Measurements from ENCODE around the gene MYBBP1A. TPM values are rescaled to one million over a fixed set of nuclear protein-coding genes. Genes with fewer than 3 reads are reported as not detected.

The MYBBP1A gene
- total and polyA plus RNA-seq, 2 experiments from 2014 or later: 23.7 to 44.1 TPM

GRCh38 chr17:4577386-4577993 lies 22.3 kb upstream of the MYBBP1A start:
- Histone ChIP-seq H3K27me3 (no peaks in the 10 kb centered on the region), H3K4me1 (ENCODE audit: insufficient read depth) (peaks cover 24% of the 10 kb centered on the region), H3K4me3 (no peak overlapping the region), H3K36me3 (replicated peaks; ENCODE audit: insufficient read depth, low read depth) (no peaks in the 10 kb centered on the region), H3K79me2 (no peaks in the 10 kb centered on the region), H3K9me2 (replicated peaks; ENCODE audit: insufficient read depth) (no peaks in the 10 kb centered on the region), H4K20me1 (ENCODE audit: insufficient read depth, poor library complexity, severe bottlenecking) (no peaks in the 10 kb centered on the region), H2AFZ (peak overlapping the region; percentile 26), H3K9me3 (ENCODE audit: low read depth) (no peaks in the 10 kb centered on the region), H3K27ac (peak overlapping the region; percentile 86), H3K4me2 (peak overlapping the region; percentile 44)
- no peak for TF ChIP-seq EZH2phosphoT487 (IDR thresholded peaks at IDR 0.05; ENCODE audit: low read depth, severe bottlenecking, unreplicated experiment)
- TF ChIP-seq CTCF (IDR thresholded peaks at IDR 0.05; ENCODE audit: poor library complexity): no peak
- TF ChIP-seq EZH2 (IDR thresholded peaks at IDR 0.05; ENCODE audit: borderline replicate concordance): no peak
- 67% methylated on average over 8 of the region's 8 CpGs for WGBS (ENCODE audit: low lambda C conversion rate, missing lambda C conversion rate)
- no peak for DNase-seq (ENCODE audit: low spot score)

- Histone ChIP-seq H3K9me2 (replicated peaks; ENCODE audit: insufficient read depth) (no peaks in the 10 kb centered on the region), H3K36me3 (replicated peaks; ENCODE audit: insufficient read depth, low read depth) (no peaks in the 10 kb centered on the region), H3K4me3 (no peak overlapping the region), H3K4me1 (ENCODE audit: insufficient read depth) (peaks cover 23% of the 10 kb centered on the region), H3K79me2 (no peaks in the 10 kb centered on the region), H3K27ac (peak overlapping the region; percentile 86), H2AFZ (peak overlapping the region; percentile 26), H3K27me3 (no peaks in the 10 kb centered on the region), H4K20me1 (ENCODE audit: insufficient read depth, poor library complexity, severe bottlenecking) (no peaks in the 10 kb centered on the region), H3K9me3 (ENCODE audit: low read depth) (no peaks in the 10 kb centered on the region), H3K4me2 (peak overlapping the region; percentile 57)
- WGBS (ENCODE audit: low lambda C conversion rate, missing lambda C conversion rate): 31% methylated on average over 10 of the region's 18 CpGs
- DNase-seq (ENCODE audit: low spot score): peak; percentile 85
- TF ChIP-seq EZH2 (IDR thresholded peaks at IDR 0.05; ENCODE audit: borderline replicate concordance) (no peak), EZH2phosphoT487 (IDR thresholded peaks at IDR 0.05; ENCODE audit: low read depth, severe bottlenecking, unreplicated experiment) (no peak), CTCF (IDR thresholded peaks at IDR 0.05; ENCODE audit: poor library complexity) (no peak)
These were observed 21.6 kb upstream of the MYBBP1A start for GRCh38 chr17:4576729-4577322.

- Histone ChIP-seq H3K4me2 (peak overlapping the region; percentile 57), H3K36me3 (replicated peaks; ENCODE audit: insufficient read depth, low read depth) (no peaks in the 10 kb centered on the region), H3K9me2 (replicated peaks; ENCODE audit: insufficient read depth) (no peaks in the 10 kb centered on the region), H2AFZ (no peak overlapping the region), H3K4me1 (ENCODE audit: insufficient read depth) (peaks cover 23% of the 10 kb centered on the region), H3K79me2 (no peaks in the 10 kb centered on the region), H3K4me3 (no peak overlapping the region), H3K9me3 (ENCODE audit: low read depth) (no peaks in the 10 kb centered on the region), H3K27me3 (no peaks in the 10 kb centered on the region), H4K20me1 (ENCODE audit: insufficient read depth, poor library complexity, severe bottlenecking) (no peaks in the 10 kb centered on the region), H3K27ac (peak overlapping the region; percentile 86)
- 69% methylated on average over 6 of the region's 6 CpGs for WGBS (ENCODE audit: low lambda C conversion rate, missing lambda C conversion rate)
- no peak for DNase-seq (ENCODE audit: low spot score)
- TF ChIP-seq CTCF (IDR thresholded peaks at IDR 0.05; ENCODE audit: poor library complexity) (no peak), EZH2phosphoT487 (IDR thresholded peaks at IDR 0.05; ENCODE audit: low read depth, severe bottlenecking, unreplicated experiment) (no peak), EZH2 (IDR thresholded peaks at IDR 0.05; ENCODE audit: borderline replicate concordance) (no peak)
These were observed 21.0 kb upstream of the MYBBP1A start for GRCh38 chr17:4576161-4576558.

Data from hepatocyte (in vitro differentiated cells).